ENCODE results near the gene NRROS.
"Not testable (repeated sequence)": the region's sequence is repeated elsewhere in the genome, so short reads cannot be mapped to it uniquely, and the experiment has no call there.

The NRROS gene

DNA sequence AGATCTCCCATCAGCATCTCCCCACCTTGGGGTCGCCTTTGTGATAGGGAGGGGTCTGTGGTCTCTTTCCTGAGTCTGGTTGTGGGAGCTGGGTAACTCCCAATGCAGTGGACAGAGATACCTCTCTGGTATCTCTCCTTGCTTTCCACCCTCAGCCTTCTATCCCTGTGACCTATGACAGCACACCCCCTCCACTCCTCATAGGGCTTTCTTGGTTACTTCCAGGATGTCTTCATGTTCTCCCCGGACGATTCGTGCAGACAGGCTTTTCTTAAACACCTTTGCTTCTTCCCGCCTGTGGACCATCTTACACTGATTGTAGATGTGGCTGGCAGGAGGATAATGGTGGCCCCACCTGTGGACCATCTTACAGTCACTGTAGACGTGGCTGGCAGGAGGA lies 14.2 kb upstream of the NRROS start:
- no peak for DNase-seq

DNA sequence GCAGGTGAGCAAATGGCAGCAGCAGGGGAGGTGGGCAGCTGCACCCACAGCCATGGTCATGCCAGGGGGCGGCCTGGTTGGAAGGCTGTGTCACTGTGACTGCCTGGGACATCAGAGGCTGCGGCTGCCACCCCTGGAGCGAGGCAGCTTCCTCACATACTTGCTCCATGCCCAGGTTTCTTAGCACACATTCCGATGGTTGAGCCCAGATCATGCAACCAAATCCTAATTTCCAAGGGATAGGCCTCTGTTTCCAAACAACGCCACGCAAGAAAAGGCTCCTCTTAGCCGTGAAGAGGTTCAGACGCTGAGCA lies 11.6 kb upstream of the NRROS start:
- DNase-seq = no peak

DNA sequence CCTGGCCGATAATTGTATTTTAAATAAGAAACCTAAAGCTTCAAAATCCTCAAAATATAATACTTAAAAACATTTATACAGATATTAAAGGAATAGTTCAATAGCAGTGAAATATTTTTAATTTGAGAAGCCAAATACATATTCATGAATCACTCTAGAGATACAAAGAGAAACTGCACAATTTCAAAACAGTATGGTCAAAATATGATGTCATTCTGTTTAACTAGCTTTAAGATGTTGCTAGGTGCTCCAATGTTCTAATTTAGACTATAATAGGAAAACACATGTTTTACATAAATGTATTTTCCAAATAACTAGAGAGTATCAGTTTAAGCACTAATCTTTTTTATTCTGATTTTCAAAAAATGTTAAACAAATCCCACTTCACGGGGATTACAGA lies 10.3 kb upstream of the NRROS start:
- no peak for DNase-seq

DNA sequence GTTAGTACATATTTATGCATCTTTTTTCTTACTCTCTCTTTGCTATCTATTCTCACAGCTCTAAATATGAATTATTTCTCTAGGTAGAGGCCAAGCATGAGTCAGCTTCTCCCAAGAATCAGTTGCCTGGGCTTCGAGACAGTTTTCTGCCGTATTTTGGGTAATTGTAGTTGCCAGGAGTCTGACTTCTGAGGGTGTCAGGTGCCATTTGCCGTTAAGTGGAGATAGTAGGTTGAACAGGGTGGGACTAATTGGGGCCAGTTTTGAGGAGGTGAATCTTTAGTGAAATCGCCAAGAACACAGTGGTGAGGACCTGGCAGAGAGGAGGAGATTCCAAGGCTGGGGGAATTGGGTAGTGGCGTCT lies 7.8 kb upstream of the NRROS start:
- no peak for DNase-seq

DNA sequence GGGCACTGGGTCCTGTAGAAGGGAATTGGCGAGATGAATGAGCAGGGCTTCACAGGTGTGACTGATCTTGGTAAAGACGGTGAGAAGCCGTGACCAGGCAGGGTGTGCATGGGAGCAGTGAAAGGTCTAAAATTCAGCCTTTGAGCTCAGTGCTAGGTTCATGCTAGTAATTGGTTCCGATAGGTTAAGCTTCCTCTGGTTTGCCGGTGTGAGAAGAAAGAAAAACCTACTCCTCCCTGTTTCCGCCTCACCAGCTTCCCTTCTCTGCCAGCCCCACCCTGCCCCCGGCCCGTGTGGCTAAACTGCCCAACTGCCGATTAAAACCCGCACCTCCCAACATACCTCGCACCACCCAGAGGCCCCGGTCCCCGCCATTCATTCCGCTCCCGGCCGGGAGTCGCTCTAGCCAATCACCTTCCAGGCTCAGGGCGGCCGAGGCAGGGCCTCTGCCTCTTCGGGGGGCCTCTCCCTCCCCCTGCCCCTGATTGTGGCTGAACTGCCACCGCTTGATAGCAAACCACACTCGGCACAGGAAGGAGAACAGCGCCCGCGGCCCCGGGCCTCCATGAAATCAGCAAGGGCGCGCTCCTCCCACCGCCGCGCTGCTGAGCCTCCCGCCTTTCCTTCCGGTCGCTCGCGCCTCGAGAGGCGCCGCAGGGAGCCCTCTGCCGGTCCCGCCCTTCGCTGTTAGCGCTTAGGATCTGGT lies 7.3 kb upstream of the NRROS start:
- DNase-seq = peak; percentile 85

DNA sequence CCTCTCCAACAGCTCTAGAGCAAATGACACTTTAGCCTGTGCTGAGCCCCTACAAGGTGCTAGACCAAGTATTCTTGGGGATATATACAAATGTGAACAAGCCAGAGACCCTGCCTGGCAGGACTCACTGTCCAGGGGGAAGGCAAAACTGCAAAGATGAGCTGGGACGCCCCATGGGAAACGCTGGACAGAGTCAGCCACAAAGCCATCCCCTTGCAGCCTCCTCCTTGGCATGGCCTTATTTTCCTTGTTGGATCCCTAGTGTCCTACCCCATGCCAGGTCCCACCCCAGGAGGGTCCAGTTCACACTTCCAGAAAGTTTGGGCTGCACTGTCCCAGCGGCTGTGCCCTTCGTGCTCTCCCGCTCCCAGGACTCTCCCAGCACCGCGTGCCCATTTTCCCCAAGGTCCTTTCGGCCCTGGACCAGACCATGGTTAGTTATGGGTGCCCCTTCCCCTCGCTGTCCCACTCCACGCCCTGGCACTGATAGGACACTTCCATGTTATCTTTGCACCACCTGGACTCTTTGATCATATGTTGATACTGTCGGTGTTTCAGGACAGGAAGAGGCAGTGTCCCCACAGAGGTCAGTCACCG lies 5.8 kb upstream of the NRROS start:
- DNase-seq = no peak

DNA sequence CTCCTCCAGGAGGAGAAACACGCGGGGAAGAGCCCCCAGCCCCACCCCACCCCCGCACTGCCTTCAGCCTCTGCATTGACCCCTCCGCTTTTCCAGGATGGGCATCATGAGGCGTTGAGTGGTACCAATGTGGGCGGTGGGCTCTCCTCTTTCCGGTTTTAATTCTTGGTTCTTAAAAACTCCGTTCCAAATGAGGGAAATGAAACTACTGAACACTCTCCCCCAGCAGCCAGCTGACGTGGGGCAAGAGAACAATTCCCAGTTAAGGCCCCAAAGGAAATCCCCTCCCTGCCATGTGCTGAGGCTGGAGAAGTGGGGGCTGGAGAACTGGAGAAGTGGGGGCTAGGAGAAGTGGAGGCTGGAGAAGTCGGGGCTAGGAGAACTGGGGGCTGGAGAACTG lies 5.3 kb upstream of the NRROS start:
- DNase-seq = no peak

DNA sequence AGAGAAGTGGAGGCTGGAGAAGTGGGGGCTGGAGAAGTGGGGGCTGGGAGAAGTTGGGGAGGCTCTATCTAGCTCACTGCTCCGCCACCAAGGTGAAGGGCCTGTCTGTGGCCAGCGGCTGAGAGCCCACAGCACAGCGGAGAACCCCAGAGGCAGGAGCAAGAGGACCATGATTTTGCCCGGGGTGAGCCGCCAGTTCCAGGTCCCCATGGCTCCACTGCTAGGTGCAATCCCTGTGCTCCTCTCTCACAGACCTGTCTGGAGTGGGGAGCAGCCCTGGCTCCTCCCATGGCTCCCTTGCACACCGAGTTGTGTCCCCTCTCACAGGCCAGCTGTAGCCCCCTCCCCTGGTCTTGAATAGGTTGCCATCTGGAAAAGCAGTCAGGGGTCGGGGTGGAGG lies 4.7 kb upstream of the NRROS start:
- DNase-seq = no peak

DNA sequence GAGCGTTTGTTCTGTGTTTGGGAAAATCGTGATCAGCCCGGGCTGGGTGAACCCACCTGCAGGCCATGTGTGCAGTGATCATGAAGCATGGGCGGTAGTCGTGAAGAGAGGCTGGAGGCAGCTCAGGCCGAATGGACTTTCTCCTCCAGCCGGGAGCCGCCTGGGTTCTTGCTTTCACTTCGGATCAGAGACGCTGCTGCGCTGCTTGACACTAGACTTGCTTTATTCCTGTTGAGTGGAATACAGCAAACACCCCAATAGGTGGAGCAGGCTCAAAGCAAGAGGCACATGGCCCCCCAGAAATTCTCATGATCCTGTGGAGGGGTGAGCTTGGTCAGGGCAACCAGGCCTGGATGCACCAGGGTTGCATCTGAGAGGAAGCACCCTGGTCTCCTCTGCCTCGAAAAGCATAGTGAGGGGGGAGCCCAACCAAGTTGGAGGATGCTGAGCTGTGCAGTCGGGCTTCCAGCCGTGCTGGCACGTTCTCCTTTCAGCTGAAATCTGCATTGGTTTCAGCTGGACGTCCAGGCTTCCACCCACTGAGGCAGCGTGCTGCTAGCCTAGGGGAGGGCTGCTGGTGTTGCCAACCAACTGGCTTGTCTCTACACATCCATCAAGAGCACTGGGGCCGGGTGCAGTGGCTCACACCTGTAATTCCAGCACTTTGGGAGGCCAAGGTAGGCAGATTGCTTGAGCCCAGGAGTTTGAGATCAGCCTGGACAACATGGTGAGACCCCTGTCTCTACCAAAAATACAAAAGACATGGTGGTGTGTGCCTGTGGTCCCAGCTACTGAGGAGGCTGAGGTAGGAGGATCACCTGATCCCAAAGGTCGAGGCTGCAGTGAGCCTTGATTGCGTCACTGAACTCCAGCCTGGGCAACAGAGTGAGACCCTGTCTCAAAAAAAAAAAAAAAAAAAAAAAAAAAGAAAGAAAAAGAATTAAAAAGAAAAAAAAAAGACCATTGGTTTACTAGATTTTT lies 2.8 kb upstream of the NRROS start:
- DNase-seq = peak; percentile 53

DNA sequence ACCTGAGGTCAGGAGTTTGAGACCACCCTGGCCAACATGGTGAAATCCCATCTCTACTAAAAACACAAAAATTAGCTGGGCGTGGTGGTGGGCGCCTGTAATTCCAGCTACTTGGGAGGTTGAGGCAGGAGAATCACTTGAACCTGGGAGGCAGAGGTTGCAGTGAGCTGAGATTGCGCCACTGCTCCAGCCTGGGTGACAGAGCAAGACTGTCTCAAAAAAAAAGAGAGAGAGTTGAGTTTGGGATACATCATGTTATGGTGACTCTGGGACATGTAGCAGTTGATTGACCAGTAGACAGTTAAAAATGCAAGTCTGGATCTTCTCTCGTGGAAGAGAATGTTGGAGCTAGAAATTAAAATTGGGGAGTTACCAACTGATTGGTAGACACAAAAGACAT lies 1.6 kb upstream of the NRROS start:
- DNase-seq = not testable (repeated sequence)

DNA sequence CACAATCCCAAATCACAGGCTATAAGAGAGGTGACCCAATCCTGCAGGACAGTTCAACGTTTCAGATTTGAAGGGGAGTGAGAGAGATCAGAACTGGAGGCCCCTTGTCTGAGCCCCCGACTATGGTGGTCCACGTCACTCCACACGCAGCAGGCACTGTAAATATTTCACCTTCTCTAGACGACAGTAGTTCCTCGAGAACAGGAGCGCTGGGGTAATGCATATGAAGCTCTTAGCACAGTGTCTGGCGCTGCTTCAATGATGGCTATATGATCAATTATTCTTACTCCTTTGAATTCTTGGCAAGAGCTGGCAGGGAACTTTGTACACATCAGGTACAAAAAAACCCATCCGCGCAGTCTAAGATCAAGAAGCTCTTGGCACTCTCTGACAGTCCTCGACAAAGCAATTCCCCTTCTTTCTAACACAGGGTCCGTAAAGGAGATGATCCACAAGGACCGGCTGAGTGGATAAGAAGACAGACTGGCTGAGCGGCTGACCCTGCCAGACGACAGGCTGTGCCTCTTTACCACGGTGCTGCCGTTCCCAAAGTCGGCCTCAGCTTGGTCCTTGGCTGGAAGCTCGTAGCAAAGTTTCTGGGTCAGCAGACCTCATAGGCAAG lies 522 bp upstream of the NRROS start:
- peak; percentile 22 for DNase-seq

DNA sequence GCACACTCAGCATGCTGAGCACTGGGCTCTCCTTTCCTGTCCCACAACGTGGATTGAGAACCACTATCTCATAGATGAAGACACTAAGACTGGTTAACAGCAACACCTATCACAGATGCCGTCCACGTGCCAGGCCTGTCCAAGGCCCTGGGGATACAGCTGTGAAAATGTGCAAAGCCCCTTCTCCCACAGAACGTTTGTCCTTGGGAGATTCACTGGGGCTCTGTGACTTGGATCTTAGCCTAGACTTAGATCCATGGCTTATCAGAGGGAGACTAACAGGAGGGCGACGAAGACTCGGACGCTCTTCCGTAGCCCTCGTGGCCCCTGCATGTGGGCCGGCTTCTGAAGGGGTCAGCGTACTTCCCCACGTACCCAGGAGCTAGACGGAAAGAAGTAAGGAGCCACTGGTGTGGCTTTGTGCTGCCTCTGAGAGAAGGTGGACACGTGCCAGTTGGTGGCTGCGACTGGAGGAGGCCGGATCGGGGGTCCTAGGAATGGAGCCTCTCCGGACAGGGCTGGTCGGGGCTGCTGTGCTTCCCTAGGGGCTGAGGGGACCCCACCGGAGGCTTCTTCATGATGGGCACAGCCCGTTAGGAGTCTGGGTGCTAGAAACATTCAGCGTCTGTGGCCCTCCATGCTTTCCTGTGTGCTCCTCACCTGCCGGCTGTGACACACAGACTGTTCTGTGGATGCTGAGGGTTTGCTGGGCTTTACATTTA lies 964 bp downstream of the NRROS start:
- DNase-seq = no peak

DNA sequence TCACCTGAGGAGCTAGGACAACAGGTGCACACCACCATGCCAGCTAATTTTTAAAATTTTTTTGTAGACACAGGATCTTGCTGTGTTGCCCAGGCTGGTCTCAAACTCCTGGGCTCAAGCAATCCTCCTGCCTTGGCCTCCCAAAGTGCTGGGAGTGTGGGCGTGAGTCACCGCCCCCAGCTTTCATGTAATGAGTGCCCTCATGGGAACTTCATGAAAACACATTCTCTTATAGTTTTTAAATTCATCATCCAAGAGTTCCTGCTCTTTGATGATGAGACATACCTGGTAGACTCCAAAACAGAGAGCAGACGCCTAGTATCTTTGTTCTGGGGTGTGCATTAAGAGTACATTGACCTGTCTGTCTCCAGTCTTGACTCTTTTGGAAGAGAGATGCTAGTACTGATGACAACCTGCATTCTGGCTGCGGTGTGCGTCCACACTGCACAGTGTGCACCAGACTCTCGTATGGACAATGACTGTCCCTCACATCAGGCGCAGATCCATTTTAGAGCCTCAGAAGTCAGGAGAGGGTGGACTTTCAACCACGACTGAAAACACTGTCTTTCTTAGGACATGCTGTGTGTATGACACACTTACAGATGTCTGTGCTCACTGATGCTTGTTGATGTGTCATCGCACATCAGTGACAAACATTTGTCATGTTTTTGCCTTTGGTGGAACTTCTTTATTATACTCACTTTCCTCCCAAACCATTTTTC lies 2.0 kb downstream of the NRROS start:
- no peak for DNase-seq

DNA sequence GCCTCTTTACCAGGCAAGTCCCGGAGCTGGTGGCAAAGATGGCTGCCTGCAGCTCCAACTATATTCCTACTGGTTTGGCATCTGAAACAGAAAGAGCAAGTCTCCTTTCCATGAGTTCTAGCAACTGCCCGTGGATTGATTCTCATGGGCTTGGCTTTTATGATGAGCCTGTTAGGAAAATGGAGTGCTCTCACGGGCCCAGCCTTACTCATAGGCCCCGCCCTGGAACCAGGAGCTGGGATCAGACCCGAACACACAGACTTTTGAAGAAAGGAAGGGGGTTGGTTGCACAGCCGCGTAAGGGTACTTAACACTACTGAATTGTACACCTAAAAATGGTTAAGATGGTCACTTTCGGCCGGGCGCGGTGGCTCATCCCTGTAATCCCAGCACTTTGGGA lies 2.9 kb downstream of the NRROS start:
- DNase-seq = no peak

DNA sequence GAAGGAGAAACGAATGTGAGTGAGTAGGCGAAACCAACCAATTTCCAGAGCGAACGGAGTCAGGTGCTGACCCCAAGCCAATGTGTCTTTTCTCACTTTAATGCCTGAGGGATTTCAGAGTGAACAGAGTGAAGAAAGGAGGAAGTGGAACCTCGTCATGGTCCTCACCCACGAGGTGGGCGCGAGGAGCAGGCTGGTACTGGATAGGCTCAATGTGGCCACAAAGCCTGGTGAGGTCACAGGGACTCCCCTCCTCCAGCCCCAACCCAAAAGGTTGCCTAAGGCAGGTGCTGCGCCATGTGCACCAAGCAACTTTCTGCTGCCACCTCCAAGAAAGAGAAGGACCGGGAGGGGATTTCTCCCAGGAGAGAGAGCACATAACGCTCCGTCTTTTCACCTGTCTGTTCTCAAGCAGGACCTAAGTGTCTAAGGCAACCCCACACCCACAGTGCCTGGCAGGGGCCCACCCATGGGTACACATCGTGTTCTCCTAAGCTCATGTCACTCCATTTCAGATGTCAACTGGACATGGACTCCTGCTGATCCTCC lies 3.8 kb downstream of the NRROS start:
- DNase-seq = no peak

DNA sequence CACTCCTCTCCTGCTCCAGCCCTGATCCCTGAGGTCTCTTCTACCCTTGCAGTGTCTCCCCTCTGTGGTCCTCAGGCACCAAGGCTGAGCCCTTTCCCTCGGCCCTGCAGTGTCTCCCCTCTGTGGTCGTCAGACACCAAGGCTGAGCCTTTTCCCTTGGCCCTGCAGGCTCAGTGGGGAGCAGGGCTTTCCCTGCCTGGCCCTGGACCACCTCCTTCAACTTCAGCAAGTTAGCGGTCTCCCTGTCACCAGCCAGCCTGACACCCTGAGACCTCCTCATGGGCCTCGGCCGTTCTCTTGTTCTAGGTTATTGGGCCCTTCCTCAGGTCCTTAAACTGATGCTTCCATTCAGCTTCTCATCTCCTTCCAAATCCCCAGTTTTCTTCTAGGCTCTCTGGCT lies 4.3 kb downstream of the NRROS start:
- no peak for DNase-seq

DNA sequence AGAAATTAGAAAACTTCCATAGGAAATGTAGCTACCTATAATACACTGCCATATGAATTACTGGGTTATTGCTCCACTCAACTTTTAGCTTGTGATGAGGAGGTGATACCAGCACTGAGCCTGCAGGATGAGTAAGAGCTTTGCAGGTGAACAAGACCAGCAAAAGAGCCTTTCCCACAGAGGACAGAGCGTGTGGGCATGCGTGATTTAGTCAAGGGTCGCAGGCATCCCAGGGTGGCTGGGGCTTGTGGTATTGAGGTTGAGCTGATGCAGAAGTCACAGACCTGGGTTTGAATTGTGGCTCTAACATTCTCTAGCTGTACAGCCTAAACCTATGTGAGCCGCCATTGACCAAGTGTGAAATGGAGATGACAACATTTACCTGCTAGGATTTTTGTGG lies 5.6 kb downstream of the NRROS start:
- DNase-seq = no peak

DNA sequence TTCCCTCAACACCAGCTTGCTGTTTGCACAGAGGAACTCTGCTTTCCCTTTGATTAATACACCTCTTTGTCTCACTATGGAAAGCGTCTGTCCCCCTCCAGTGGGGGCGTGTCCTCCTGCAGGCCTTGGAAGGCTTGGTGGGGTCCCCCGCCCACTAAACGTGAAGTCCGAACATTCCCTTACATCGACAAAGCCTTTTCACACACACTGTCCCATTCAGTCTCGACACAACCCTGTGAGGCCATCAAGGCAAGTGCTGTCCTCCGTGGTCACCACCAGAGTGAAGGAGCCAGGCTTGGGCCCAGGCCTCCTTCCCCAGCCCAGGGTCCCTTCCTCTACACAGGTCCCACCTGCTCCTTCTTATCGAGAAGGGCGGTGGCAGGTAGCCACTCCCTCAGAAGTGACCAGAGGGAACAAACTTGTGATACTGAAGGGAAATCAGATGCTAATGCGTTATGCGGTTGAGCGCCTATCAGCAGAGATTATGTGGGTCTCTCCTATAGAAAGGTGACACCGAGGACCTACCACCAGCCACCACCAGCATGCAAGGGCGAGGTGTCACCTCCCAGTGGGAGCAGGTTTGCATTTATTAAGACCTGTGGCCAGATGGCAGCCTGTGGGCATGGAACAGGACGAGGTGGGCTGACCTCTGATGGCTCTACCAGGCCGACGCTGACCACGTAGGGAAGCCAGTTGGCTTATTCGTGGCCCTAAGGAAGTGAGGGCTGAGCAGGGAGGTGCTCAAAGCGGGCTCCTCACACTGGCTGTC lies 6.6 kb downstream of the NRROS start:
- no peak for DNase-seq

DNA sequence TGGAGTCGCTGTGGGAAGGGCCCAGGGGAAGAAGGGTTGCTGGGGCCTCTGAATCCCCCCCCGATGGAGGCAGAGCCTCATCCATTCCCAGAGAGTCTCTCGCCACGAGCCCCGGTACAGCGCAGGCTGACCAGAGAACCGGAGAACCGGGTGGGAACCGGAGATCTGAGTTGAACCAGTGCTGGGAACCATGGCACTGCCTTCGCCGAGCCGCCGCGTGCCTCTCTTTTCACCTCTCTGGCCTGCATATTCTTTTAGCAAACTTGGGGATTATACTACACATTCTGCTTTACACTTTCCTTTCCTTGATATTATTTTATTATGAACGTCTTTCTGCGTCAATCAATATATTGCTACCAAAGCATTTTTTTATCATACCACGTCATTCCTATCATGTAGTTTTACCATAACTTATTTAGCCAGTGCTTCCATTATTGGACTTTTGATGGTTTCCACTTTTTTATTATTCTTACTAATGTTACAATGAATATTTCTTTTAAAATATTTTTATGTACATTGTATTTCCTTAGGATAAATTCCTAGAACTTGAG lies 7.2 kb downstream of the NRROS start:
- no peak for DNase-seq

DNA sequence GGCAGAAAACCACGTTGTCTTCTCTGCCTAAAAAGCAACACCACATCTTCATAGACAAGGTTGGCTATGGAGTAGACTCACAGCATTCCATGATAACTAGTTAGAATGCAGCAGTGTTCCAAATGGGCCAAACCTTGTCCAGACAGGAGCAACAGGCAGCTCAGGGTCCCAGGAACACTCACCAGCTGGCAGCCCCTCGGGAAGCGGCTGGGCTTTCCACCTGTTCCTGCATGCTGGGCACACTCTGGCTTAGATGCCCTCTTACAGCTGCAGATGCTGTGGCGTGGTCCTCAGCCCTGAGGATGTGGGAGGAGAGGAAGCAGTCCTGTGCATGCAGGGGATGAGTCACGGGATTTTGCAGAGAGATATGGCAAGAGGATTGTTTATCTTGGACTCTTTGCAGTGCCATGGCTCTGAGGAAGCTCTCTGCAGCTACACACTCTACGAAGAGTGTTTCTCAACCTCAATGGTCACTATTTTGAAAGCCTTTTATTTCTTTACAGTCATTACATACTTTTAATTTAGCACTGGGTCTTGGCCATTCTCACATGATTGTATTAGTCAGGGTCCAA lies 11.3 kb downstream of the NRROS start:
- DNase-seq = peak; percentile 96

DNA sequence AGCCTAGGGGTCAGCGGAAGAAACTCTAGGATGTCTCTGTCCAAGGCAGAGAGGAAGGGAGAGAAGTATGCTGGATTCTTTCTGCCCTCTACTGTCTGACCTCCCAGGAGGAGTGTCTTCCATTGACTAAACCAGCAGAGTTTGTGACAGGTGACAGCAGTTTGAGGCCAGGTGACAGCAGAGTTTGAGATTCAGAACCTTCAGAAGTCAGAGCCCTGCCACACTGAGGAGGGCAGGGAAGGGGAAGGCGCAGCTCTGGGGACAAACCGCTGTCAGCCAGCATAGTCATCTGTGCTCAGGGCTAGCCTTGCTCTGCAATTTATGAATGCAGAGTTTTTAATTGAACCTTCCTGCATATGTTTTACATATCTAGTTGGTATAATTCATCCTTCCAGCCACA lies 12.3 kb downstream of the NRROS start:
- no peak for DNase-seq

All from EL (cell line).